ENCODE results near the gene STK35. TPM values are rescaled to one million over a fixed set of nuclear protein-coding genes. Genes with fewer than 3 reads are reported as not detected.
"Not testable (repeated sequence)": the region's sequence is repeated elsewhere in the genome, so short reads cannot be mapped to it uniquely, and the experiment has no call there.

Gene STK35
- total RNA-seq, 1 donor, result 24.0 TPM

GRCh38 chr20:2178318-2179232, 76.9 kb downstream of the STK35 start:
- DNase-seq (ENCODE audit: low read depth in 2 of 3, low spot score in 2 of 3), result peak in 2 of 3 donors; percentile 86 to 94

- DNase-seq (ENCODE audit: low read depth in 2 of 3, low spot score in 2 of 3), result no peak
Measured at GRCh38 chr20:2179233-2179580, 77.6 kb downstream of the STK35 start.

GRCh38 chr20:2179949-2180348, 78.3 kb downstream of the STK35 start:
- DNase-seq (ENCODE audit: low read depth in 2 of 3, low spot score in 2 of 3), result no peak

- no peak for DNase-seq (ENCODE audit: low read depth in 2 of 3, low spot score in 2 of 3)
Measured at GRCh38 chr20:2183381-2183780, 81.8 kb downstream of the STK35 start.

GRCh38 chr20:2184933-2185332, 83.3 kb downstream of the STK35 start:
- DNase-seq (ENCODE audit: low read depth in 2 of 3, low spot score in 2 of 3), result not testable (repeated sequence)

GRCh38 chr20:2195614-2196013, 94.0 kb downstream of the STK35 start:
- no peak for DNase-seq (ENCODE audit: low read depth in 2 of 3, low spot score in 2 of 3)

GRCh38 chr20:2197166-2197565, 95.5 kb downstream of the STK35 start:
- no peak for DNase-seq (ENCODE audit: low read depth in 2 of 3, low spot score in 2 of 3)

Small RNA genes lying within 50 kb of the gene (small RNA-seq; reads per million reads assigned to genes)
- not detected for gene RPL7P2

Other genes starting within 250 kb of the STK35 start
- 8.1 TPM for gene SIRPA, start 206.4 kb upstream of the STK35 start, total RNA-seq
- gene PDYN, start 107.8 kb upstream of the STK35 start, total RNA-seq, result not detected
- gene TGM3, start 194.2 kb downstream of the STK35 start, total RNA-seq, result not detected

All from hematopoietic multipotent progenitor cell (in vitro differentiated cells).